C4-2B (cell line): Measurements from ENCODE around the gene SHMT2.

Experiments used
- ZFX ChIP-seq: fragments of 450-650 bp; IDR thresholded peaks from 2 replicates; pipeline ENCODE4 v1.6.1; 2017
- TF ChIP-seq, protein P1 (sequence below): fragments of 450-650 bp; conservative IDR thresholded peaks from 2 replicates; pipeline ENCODE4 v1.5.1; 2017; ENCODE audit warnings: mild to moderate bottlenecking

DNA sequence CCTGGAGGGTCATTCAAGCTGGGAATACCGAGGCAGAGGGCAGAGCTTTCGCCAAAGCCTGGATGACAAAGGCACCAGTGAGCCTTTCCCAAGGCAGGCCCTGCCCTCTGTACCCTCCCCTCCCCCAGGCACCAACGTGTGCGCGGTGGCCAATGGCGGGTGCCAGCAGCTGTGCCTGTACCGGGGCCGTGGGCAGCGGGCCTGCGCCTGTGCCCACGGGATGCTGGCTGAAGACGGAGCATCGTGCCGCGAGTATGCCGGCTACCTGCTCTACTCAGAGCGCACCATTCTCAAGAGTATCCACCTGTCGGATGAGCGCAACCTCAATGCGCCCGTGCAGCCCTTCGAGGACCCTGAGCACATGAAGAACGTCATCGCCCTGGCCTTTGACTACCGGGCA lies 44.1 kb upstream of the SHMT2 start:
- TF ChIP-seq, protein P1, sequence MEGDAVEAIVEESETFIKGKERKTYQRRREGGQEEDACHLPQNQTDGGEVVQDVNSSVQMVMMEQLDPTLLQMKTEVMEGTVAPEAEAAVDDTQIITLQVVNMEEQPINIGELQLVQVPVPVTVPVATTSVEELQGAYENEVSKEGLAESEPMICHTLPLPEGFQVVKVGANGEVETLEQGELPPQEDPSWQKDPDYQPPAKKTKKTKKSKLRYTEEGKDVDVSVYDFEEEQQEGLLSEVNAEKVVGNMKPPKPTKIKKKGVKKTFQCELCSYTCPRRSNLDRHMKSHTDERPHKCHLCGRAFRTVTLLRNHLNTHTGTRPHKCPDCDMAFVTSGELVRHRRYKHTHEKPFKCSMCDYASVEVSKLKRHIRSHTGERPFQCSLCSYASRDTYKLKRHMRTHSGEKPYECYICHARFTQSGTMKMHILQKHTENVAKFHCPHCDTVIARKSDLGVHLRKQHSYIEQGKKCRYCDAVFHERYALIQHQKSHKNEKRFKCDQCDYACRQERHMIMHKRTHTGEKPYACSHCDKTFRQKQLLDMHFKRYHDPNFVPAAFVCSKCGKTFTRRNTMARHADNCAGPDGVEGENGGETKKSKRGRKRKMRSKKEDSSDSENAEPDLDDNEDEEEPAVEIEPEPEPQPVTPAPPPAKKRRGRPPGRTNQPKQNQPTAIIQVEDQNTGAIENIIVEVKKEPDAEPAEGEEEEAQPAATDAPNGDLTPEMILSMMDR, result no peak
- no peak for TF ChIP-seq ZFX
